ENCODE results near the gene CDH4. TPM values are rescaled to one million over a fixed set of nuclear protein-coding genes. Genes with fewer than 3 reads are reported as not detected.

Gene CDH4
- total RNA-seq, 1 experiment from 2014 or later: not detected

DNA sequence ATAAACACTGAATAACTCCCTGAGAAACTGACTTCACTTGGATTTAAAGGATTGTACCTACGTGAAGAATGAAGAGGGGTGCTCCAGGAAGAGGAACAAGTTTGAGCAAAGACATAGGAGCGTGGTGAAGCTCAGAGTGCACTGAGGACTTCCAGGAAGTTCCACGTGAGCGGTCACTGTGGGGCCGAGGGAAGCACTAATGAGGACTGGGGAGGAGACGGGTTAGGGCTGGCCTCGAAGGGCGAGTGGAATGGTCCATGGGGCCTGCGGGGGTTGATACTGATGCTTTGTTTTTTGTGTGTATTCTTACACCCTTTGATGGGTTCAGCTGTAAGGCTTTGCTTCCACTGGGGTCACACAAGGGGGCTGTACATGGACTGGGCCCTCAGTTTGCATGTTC lies 91.9 kb downstream of the CDH4 start:
- Histone ChIP-seq H3K4me1 (ENCODE audit: control insufficient read depth, insufficient read depth, low read length) (no peaks in the 10 kb centered on the region), H3K27ac (ENCODE audit: low read length) (no peak overlapping the region), H3K36me3 (ENCODE audit: control insufficient read depth, insufficient read depth, low read length) (no peaks in the 10 kb centered on the region), H3K9me3 (ENCODE audit: control insufficient read depth, insufficient read depth, low read depth, low read length) (no peaks in the 10 kb centered on the region), H3K27me3 (ENCODE audit: control insufficient read depth, insufficient read depth, low read length) (peaks cover 10% of the 10 kb centered on the region), H3K4me3 (ENCODE audit: low read depth in 2 of 2, low read length in 2 of 2) (no peak overlapping the region)
- TF ChIP-seq POLR2AphosphoS5 (IDR thresholded peaks at IDR 0.05; ENCODE audit: low read depth, low read length) (no peak), SIN3A (IDR thresholded peaks at IDR 0.05; ENCODE audit: borderline replicate concordance, insufficient read depth, low read depth, low read length) (no peak), TCF7L2 (IDR thresholded peaks at IDR 0.05; ENCODE audit: low read depth, low read length) (no peak)
- TF ChIP-seq, protein P1, sequence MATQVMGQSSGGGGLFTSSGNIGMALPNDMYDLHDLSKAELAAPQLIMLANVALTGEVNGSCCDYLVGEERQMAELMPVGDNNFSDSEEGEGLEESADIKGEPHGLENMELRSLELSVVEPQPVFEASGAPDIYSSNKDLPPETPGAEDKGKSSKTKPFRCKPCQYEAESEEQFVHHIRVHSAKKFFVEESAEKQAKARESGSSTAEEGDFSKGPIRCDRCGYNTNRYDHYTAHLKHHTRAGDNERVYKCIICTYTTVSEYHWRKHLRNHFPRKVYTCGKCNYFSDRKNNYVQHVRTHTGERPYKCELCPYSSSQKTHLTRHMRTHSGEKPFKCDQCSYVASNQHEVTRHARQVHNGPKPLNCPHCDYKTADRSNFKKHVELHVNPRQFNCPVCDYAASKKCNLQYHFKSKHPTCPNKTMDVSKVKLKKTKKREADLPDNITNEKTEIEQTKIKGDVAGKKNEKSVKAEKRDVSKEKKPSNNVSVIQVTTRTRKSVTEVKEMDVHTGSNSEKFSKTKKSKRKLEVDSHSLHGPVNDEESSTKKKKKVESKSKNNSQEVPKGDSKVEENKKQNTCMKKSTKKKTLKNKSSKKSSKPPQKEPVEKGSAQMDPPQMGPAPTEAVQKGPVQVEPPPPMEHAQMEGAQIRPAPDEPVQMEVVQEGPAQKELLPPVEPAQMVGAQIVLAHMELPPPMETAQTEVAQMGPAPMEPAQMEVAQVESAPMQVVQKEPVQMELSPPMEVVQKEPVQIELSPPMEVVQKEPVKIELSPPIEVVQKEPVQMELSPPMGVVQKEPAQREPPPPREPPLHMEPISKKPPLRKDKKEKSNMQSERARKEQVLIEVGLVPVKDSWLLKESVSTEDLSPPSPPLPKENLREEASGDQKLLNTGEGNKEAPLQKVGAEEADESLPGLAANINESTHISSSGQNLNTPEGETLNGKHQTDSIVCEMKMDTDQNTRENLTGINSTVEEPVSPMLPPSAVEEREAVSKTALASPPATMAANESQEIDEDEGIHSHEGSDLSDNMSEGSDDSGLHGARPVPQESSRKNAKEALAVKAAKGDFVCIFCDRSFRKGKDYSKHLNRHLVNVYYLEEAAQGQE (IDR thresholded peaks at IDR 0.05; ENCODE audit: insufficient read depth in 1 of 2, low read depth in 2 of 2, low read length in 1 of 2): no peak
- CTCF ChIA-PET: no interaction called here
- no TSS peak for BruUV-seq (replicated peaks)
- in situ Hi-C loops (cut with HindIII; ENCODE audit: low pct_unique_long_range_greater_than_20kb, low sequenced_read_pairs) (no loop called here), intact Hi-C loops (cut with micrococcal nuclease; ENCODE audit: unreplicated experiment) (no loop called here)
- ATAC-seq: no peak
- POLR2A ChIA-PET: no interaction called here
- no peak for DNase-seq (ENCODE audit: low read depth, low spot score)

DNA sequence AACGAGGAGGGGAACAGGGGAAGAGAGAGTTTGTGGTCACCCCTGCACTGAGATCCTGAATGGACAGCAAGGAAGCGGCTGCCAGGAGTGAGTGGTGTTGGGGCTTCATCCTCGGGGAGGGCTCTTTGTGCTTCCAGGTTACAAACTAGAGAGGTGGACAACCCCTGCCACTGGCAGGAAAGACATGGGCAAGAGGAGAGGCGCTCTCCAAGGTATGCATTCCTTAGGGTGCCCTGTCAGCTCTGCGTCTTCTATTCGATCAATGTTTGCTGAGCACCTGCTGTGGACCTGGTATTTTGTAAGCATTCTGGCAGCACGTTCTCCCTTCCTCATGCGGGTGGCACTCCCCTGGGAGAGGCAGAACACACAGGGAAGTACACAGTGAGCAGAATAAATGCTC lies 93.6 kb downstream of the CDH4 start:
- BruUV-seq (replicated peaks): no TSS peak
- DNase-seq (ENCODE audit: low read depth, low spot score): no peak
- intact Hi-C loops (cut with micrococcal nuclease; ENCODE audit: unreplicated experiment) (no loop called here), in situ Hi-C loops (cut with HindIII; ENCODE audit: low pct_unique_long_range_greater_than_20kb, low sequenced_read_pairs) (no loop called here)
- H3K4me1 ChIP-seq (ENCODE audit: control insufficient read depth, insufficient read depth, low read length): no peaks in the 10 kb centered on the region
- POLR2A ChIA-PET: no interaction called here
- H3K4me3 ChIP-seq (ENCODE audit: low read depth in 2 of 2, low read length in 2 of 2): no peak overlapping the region
- no peaks in the 10 kb centered on the region for H3K36me3 ChIP-seq (ENCODE audit: control insufficient read depth, insufficient read depth, low read length)
- H3K27ac ChIP-seq (ENCODE audit: low read length): no peak overlapping the region
- H3K9me3 ChIP-seq (ENCODE audit: control insufficient read depth, insufficient read depth, low read depth, low read length): no peaks in the 10 kb centered on the region
- ATAC-seq: no peak
- TF ChIP-seq, protein P2, sequence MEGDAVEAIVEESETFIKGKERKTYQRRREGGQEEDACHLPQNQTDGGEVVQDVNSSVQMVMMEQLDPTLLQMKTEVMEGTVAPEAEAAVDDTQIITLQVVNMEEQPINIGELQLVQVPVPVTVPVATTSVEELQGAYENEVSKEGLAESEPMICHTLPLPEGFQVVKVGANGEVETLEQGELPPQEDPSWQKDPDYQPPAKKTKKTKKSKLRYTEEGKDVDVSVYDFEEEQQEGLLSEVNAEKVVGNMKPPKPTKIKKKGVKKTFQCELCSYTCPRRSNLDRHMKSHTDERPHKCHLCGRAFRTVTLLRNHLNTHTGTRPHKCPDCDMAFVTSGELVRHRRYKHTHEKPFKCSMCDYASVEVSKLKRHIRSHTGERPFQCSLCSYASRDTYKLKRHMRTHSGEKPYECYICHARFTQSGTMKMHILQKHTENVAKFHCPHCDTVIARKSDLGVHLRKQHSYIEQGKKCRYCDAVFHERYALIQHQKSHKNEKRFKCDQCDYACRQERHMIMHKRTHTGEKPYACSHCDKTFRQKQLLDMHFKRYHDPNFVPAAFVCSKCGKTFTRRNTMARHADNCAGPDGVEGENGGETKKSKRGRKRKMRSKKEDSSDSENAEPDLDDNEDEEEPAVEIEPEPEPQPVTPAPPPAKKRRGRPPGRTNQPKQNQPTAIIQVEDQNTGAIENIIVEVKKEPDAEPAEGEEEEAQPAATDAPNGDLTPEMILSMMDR (IDR thresholded peaks at IDR 0.05): no peak
- TF ChIP-seq SIN3A (IDR thresholded peaks at IDR 0.05; ENCODE audit: borderline replicate concordance, insufficient read depth, low read depth, low read length) (no peak), TCF7L2 (IDR thresholded peaks at IDR 0.05; ENCODE audit: low read depth, low read length) (no peak)
- TF ChIP-seq, protein P1 (IDR thresholded peaks at IDR 0.05; ENCODE audit: insufficient read depth in 1 of 2, low read depth in 2 of 2, low read length in 1 of 2): peak in 1 of 2 experiments; percentile 43; a peak in 1 of 4 replicates
- CTCF ChIA-PET: no interaction called here
- H3K27me3 ChIP-seq (ENCODE audit: control insufficient read depth, insufficient read depth, low read length): peaks cover 10% of the 10 kb centered on the region
